Kidney glomerular epithelial cell (primary cell): ENCODE measurements around the gene MAST2.
"Not testable (repeated sequence)": the region's sequence is repeated elsewhere in the genome, so short reads cannot be mapped to it uniquely, and the experiment has no call there.

Experiments
- DNase-seq: peaks from one replicate; lab custom pipeline; 2025; lab: John Stamatoyannopoulos, UW

MAST2 gene

GRCh38 chr1:45814776-45815175 lies 11.4 kb downstream of the MAST2 start:
- DNase-seq, result no peak

DNA sequence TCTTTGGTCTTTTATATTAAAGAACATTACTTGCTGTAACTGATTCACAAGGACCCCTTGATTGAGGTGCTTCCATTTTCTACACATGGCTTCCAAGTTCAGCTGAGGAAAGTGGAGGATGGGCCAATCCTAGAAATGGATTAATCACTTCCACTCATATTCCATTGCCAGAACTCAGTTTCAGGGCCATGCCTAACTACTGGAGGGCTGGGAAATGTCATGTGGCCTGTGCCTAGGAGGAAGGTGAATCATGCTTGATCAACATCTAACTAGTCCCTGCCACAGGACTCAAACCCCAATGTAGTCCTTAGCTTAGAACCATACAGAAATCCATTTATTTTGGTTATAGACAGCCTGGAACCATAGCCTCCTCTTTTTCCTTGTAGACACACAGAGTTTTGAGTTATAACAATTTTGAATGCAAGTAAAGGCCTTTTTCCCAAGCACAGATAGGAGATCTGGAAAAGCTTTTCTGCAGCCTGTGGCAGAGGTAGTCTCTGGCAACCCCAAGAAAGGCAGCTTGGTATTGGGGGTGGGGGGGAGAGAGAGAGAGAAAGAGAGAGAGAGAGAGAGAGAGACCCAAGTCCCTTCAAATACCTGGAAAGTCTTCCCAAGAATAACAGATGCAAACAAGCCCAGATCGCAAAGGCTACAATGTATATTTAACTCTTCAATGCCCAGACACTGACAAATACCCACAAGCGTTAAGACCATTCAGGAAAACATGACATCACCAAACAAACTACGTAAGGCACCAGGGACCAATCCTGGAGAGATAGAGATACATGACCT lies 12.5 kb downstream of the MAST2 start:
- DNase-seq, result no peak

- no peak for DNase-seq
These were observed 16.8 kb downstream of the MAST2 start for GRCh38 chr1:45820173-45820572.

GRCh38 chr1:45820788-45821187 lies 17.4 kb downstream of the MAST2 start:
- DNase-seq, result no peak

DNA sequence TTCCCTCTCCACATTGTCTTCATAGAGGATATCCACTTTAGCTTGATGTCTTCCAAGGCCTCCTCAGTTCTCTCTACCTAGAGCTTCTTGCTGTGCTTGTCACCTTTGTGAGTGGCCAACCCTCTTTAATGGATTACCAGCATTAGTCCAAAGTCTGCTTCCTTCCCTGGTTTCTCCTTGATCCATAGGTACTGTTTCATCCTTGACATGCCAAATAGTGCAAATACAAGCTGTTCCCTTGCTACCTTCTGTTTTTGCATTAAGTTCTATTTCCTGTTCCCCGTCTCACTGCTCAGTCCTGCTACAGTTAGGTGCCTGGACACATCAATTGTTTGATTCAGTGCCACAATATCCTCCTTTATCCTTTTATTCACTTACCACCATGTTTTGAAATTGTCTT lies 19.2 kb downstream of the MAST2 start:
- no peak for DNase-seq

DNA sequence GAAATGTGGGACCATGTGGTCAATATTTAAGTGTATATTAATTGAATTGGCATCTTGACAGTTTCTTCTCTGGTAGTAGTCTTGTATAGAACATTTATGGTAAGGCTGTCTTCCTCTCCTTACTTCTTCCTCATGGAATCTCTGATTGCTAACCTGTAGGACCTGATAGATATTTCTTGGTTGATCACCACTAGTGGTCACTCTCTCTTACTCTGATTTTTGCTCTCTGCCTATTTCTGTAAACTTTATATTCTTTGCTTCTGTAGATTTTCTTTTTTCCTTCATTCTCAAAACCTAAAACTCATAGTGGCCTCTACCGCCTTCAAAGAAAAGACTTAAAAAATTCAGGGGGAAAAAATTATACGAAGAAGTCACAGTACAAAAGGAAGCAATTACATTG lies 21.2 kb downstream of the MAST2 start:
- no peak for DNase-seq

- no peak for DNase-seq
These were observed 23.8 kb downstream of the MAST2 start for GRCh38 chr1:45827256-45827655.

DNA sequence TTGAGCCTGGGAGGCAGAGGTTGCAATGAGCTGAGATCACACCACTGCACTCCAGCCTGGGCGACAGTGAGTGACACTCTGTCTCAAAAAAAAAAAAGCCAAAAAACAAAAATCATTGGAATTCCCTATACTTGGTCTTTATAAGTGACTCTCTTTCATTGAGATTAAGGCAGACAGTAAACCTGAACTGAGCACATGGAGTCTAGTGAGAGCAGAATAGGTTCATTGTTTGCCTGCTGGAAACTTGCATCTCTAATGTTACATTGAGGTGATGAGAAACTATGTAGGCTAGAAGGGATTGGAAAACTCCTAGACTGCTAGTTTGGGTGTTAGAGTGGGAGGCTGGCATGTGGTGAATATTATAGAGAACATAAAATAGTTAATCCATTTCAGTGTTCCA lies 25.4 kb downstream of the MAST2 start:
- no peak for DNase-seq

DNA sequence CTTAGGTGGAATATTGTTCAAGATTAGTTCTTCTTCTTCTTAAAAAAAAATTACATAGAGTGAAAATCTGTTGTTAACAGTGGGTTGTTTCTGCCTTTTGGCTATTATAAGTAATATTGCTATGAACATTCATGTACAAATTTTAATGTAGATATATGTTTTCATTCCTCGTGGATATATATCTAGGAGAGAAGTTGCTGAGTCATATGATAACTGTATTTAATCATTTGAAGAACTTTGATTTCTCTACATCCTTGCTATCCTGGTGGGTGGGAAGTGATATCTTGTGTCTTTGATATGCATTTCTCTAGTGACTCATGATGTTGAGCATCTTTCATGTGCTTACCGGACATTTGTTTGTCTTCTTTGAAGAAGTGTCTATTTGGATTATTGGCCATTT lies 29.9 kb downstream of the MAST2 start:
- DNase-seq, result no peak

GRCh38 chr1:45834689-45835088 lies 31.3 kb downstream of the MAST2 start:
- no peak for DNase-seq

GRCh38 chr1:45836451-45836850 lies 33.0 kb downstream of the MAST2 start:
- DNase-seq, result no peak

DNA sequence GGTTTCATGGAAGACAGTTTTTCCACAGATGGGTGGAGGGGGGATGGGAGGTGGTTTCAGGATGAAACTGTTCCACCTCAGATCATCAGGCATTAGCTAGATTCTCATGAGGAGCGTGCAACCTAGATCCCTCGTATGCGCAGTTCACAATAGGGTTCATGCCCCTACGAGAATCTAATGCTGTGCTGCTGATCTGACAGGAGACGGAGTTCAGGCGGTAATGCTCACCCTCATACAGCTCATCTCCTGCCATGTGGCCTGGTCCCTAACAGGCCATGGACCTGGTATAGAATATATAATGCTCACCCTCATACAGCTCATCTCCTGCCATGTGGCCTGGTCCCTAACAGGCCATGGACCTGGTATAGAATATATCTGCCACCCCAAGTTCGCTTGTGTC lies 33.4 kb downstream of the MAST2 start:
- DNase-seq, result not testable (repeated sequence)

DNA sequence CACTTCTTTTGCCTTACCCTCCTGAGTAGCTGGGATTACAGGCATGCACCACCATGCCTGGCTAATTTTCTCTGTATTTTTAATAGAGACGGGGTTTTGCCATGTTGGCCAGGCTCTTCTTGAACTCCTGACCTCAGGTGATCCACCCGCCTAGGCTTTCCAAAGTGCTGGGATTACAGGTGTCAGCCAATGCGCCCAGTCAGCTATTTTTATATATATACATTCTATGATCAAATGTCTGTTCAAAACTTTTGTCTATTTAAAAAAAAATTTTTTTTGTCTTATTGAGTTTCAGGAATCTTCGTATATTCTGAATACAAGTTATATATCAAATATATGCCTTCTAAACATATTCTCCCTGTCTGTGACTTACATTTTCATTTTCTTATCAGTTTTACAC lies 34.9 kb downstream of the MAST2 start:
- DNase-seq, result not testable (repeated sequence)

- no peak for DNase-seq
These were observed 37.3 kb downstream of the MAST2 start for GRCh38 chr1:45840704-45841103.

GRCh38 chr1:45842786-45843185 lies 39.4 kb downstream of the MAST2 start:
- DNase-seq, result no peak

DNA sequence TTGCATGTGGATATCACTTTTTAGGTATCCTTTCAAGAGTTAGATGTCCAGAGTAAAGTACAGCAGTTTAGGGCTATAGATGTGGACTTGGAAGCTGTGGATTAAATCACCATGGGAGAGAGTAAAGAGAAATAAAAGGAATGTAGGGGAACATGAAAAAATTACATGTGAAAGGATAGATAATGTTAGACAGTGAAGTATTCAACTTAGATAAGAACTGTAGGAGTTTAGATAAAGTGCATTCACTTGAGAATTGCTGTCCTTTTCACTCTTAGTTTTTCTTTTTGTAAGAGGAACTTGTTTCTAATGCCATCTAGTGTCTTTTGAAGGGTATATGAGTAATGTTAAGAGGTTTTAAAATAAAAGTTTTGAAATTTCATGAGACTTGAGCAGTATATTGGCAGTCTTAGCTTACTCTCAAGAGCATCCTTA lies 40.1 kb downstream of the MAST2 start:
- DNase-seq, result peak; percentile 5

DNA sequence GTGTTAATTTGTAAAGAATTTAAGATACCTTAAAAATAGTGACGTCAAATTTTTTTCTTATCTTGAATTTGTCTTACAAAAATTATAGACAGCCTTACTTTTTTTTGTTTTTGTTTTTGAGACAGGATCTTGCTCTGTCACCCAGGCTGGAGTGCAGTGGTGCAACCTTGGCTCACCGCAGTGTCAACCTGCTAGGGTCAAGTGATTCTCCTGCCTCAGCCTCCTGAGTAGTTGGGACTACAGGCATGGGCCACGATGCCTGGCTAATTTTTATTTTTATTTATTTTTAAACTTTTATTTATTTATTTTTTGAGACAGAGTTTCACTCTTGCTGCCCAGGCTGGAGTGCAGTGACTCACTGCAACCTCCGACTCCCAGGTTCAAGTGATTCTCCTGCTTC lies 40.6 kb downstream of the MAST2 start:
- DNase-seq, result not testable (repeated sequence)

DNA sequence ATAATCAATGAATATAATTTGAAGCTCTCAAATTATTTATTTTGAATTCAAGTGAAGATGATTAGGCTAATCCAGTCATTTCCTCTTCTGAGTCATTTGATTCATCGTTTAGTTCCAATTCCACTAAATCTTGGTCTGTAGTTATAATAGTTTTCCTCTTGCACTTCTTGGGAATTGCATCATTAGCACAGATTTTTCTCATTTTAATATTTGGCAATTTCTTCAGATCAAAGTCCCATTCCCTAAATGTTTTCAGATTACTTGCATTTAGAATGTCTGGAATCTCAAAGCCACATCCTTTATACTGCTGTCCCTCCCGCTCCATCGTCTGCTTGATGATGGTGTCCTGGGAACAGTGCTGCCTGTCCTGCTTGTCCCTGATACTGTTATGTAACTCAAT lies 43.5 kb downstream of the MAST2 start:
- DNase-seq, result no peak

- DNase-seq, result no peak
These were observed 44.7 kb downstream of the MAST2 start for GRCh38 chr1:45848097-45848496.

- DNase-seq, result no peak
These were observed 45.3 kb downstream of the MAST2 start for GRCh38 chr1:45848714-45849113.

DNA sequence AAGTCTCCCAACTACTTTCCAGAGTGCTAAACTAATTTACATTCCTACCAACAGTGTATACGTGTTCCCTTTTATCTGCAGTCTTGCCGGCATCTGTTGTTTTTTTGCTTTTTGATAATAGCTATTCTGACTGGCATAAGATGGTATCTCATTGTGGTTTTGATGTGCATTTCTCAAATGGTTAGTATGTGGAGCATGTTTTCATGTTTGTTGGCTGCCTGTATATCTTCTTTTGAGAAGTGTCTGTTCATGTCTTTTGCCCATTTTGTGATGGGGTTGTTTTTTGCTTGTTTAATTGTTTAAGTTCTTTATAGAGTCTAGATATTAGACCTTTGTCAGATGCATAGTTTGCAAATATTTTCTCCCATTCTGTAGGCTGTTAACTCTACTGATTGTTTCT lies 46.6 kb downstream of the MAST2 start:
- DNase-seq, result no peak

DNA sequence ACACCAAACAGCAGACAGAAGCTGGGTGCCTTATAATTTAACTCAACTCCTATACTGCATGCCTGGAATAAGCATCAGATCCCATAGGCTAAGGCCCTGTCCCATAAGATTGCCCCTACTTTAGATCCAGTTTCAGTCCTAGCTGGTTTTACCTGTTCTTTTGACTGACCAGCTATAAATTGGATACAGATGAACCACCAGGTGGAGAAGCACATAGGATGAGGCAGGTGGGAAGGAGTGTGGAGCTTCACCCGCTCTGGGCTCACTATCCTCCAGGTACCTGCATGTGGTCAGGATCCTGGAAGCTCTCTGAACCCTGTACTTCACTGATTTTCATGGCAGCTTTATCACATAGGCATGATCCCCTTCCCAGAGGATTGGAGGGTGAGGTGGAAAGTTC lies 51.3 kb downstream of the MAST2 start:
- DNase-seq, result no peak

GRCh38 chr1:45857101-45857700 lies 53.8 kb downstream of the MAST2 start:
- no peak for DNase-seq
